Mammary epithelial cell (primary cell): ENCODE results near the gene KMT5C.

Experiments
- EZH2 ChIP-seq: IDR thresholded peaks from 2 replicates; pipeline ENCODE4 v1.6.1; 2012; ENCODE audit warnings: low read length, inconsistent platforms, borderline replicate concordance
- TF ChIP-seq, protein P1 (sequence below), 2 donors: IDR thresholded peaks in 1 of 2; conservative IDR thresholded peaks in 1 of 2; 2 replicates each; pipeline ENCODE4 v1.5.1; 2011 to 2012; ENCODE audit warnings: inconsistent platforms in 2 of 2, low read length in 2 of 2, mild to moderate bottlenecking in 2 of 2, control low read depth in 1 of 2, low read depth in 1 of 2; ENCODE audit not compliant: insufficient read depth in 1 of 2; ENCODE audit errors: extremely low read depth in 1 of 2

DNA sequence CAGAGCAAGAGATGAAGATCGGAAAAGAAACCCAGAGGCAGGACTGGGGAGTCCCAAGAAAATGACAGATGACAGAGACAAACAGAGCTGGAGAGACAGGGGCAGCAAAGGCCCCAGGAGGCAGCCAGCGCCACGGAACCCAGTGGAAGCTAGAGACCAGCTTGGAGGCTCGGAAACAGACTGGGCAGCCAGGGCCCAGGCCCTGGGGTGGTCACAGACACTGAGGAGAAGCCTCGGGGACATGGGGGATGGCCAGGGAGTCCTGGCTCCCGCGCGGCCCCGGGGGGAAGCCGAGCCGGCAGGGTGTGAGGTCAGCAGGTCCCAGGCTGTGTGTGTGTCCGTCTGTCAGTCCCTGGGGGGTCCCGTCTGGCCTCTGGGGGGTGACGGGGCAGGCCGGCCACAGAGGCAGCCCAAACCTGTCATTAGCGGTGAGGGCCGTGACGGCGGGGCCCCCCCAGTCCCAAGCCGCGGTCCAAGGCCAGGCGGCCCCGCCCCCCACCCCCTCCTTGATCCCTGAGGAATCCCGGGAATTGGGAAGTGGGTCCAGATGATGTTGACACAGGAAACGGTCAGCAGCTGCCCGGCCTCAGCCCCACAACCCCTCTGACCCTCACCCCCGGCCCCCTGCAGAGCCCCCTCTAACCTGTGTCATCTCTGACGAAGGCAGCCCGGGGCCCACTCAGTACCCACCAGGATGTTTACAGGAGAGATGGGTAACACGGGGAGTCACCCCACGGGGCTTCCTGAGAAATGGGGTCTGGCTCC is 34.5 kb downstream of the KMT5C start:
- TF ChIP-seq, protein P1, sequence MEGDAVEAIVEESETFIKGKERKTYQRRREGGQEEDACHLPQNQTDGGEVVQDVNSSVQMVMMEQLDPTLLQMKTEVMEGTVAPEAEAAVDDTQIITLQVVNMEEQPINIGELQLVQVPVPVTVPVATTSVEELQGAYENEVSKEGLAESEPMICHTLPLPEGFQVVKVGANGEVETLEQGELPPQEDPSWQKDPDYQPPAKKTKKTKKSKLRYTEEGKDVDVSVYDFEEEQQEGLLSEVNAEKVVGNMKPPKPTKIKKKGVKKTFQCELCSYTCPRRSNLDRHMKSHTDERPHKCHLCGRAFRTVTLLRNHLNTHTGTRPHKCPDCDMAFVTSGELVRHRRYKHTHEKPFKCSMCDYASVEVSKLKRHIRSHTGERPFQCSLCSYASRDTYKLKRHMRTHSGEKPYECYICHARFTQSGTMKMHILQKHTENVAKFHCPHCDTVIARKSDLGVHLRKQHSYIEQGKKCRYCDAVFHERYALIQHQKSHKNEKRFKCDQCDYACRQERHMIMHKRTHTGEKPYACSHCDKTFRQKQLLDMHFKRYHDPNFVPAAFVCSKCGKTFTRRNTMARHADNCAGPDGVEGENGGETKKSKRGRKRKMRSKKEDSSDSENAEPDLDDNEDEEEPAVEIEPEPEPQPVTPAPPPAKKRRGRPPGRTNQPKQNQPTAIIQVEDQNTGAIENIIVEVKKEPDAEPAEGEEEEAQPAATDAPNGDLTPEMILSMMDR (conservative IDR thresholded peaks at IDR 0.05 in 1 of 2, IDR thresholded peaks at IDR 0.05 in 1 of 2; ENCODE audit: extremely low read depth in 1 of 2, insufficient read depth in 1 of 2, low read depth in 1 of 2, low read length in 2 of 2): no peak
- no peak for TF ChIP-seq EZH2
